Measurements from ENCODE around the gene MGRN1. TPM values are rescaled to one million over a fixed set of nuclear protein-coding genes. Genes with fewer than 3 reads are reported as not detected.

Gene MGRN1
- total and polyA plus RNA-seq, 4 donors = 29.5 to 112 (median 47.0) TPM

DNA sequence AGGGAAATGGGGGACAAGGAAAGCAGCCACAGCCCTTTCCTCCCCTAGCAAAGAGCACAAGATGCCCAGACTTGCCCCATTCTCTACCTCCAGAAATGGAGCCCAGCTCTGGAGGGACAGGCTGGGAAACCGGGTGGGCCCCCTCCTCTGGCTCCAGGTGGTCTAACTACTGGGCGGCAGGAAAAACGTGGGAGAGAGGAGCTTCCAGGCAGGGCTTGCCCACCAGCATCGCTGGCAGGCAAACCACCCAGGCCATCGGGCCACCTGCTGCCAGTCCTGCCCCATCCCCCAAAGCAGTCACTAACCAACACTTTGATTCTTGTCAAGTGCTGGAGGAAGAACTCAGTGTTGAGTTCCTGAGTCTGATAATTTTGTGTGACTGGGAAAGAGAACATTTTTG lies 93.8 kb downstream of the MGRN1 start:
- Histone ChIP-seq H3K9me3 (ENCODE audit: control insufficient read depth in 4 of 4, insufficient read depth in 3 of 4, low read length in 3 of 4) (no peaks in the 10 kb centered on the region), H3K36me3 (ENCODE audit: control insufficient read depth in 4 of 4, insufficient read depth in 4 of 4, low read length in 4 of 4) (peaks cover 2 to 21% (median 6%) of the 10 kb centered on the region in 4 donors), H3K4me1 (ENCODE audit: control insufficient read depth in 5 of 5, insufficient read depth in 5 of 5, low read length in 5 of 5) (no peaks in the 10 kb centered on the region), H3K27me3 (ENCODE audit: control insufficient read depth in 3 of 3, insufficient read depth in 3 of 3, low read length in 2 of 3) (no peaks in the 10 kb centered on the region), H3K27ac (ENCODE audit: low read depth in 1 of 2, low read length in 1 of 2) (no peak overlapping the region), H3K9ac (ENCODE audit: insufficient read depth in 1 of 2, low read length in 2 of 2) (no peak overlapping the region), H3K4me3 (no peak overlapping the region)
- DNase-seq = no peak
- TF ChIP-seq, protein P1, sequence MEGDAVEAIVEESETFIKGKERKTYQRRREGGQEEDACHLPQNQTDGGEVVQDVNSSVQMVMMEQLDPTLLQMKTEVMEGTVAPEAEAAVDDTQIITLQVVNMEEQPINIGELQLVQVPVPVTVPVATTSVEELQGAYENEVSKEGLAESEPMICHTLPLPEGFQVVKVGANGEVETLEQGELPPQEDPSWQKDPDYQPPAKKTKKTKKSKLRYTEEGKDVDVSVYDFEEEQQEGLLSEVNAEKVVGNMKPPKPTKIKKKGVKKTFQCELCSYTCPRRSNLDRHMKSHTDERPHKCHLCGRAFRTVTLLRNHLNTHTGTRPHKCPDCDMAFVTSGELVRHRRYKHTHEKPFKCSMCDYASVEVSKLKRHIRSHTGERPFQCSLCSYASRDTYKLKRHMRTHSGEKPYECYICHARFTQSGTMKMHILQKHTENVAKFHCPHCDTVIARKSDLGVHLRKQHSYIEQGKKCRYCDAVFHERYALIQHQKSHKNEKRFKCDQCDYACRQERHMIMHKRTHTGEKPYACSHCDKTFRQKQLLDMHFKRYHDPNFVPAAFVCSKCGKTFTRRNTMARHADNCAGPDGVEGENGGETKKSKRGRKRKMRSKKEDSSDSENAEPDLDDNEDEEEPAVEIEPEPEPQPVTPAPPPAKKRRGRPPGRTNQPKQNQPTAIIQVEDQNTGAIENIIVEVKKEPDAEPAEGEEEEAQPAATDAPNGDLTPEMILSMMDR (IDR thresholded peaks at IDR 0.05; ENCODE audit: control extremely low read depth, extremely low read depth) = no peak
- 66 to 83% methylated on average over 5 of the region's 5 CpGs for WGBS, 2 donors
- ATAC-seq (ENCODE audit: insufficient read depth, low FRiP score) = no peak

DNA sequence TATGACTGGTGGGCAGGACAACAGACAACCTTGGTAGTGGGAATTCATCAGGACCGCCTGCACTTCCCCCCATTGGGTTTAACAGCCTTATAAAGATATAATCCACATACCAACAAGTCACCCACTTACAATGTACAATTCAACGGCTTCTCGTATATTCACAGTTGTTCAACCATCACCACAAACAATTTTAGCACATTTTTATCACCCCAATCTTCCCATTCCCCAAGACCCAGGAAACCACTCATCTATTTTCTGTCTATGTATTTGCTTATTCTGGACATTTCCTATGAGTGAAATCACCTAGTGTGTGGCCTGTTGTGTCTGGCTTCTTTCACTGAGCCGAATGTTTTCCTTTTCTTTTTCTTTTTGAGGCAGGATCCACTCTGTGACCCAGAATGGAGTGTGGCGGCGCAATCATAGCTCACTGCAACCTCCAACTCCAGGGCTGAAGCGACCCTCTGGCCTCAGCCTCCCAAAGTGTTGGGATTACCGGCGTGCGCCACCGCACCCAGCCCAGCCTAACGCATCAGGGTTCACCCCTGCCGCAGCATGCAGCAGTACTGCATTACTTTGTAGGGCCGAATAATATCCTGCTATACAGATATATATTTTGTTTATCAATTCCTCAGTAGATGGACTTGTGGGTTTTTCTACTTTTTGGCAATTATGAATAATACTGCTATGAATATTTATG lies 98.6 kb downstream of the MGRN1 start:
- Histone ChIP-seq H3K36me3 (ENCODE audit: control insufficient read depth in 4 of 4, insufficient read depth in 4 of 4, low read length in 4 of 4) (peaks cover 0 to 30% (median 8%) of the 10 kb centered on the region in 4 donors), H3K27ac (ENCODE audit: low read depth in 1 of 2, low read length in 1 of 2) (no peak overlapping the region), H3K9ac (ENCODE audit: insufficient read depth in 1 of 2, low read length in 2 of 2) (no peak overlapping the region), H3K4me1 (ENCODE audit: control insufficient read depth in 5 of 5, insufficient read depth in 5 of 5, low read length in 5 of 5) (no peaks in the 10 kb centered on the region), H3K9me3 (ENCODE audit: control insufficient read depth in 4 of 4, insufficient read depth in 3 of 4, low read length in 3 of 4) (no peaks in the 10 kb centered on the region), H3K4me3 (no peak overlapping the region), H3K27me3 (ENCODE audit: control insufficient read depth in 3 of 3, insufficient read depth in 3 of 3, low read length in 2 of 3) (no peaks in the 10 kb centered on the region)
- no peak for ATAC-seq (ENCODE audit: insufficient read depth, low FRiP score)
- TF ChIP-seq, protein P1 (IDR thresholded peaks at IDR 0.05; ENCODE audit: control extremely low read depth, extremely low read depth) = no peak
- WGBS, 2 donors = 96 to 98% methylated on average over 14 of the region's 14 CpGs
- DNase-seq = no peak

DNA sequence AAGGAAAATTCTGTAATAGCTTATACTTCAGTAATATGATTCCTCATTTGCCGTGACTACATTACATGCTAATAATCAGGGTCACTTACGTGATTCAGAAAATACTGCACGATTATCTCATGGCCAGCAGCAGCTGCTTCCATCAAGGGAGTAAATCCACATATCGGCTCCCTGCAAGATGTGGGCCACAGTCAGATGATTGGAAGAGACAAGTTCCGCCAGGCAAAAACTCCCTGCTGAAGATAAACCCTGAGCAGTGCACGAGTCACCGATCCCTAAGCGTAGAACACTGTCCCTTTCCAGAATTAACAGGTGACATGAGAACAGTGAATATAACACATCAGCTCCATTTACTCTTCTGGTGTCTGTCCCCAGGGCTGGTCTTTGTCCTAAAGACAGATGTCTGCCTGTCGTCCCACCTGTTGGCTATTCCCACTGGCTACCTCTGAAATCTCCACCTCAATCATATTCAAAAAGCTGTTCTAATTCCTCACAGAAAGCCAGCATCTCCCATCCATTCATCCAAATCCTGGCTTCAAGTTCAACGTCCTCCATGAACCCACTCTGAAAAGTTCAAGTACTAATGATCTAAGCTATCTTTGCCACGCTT lies 100.1 kb downstream of the MGRN1 start:
- WGBS, 2 donors = 91 to 94% methylated on average over 11 of the region's 11 CpGs
- H3K27me3 ChIP-seq (ENCODE audit: control insufficient read depth in 3 of 3, insufficient read depth in 3 of 3, low read length in 2 of 3) = no peaks in the 10 kb centered on the region
- peaks cover 0 to 33% (median 9%) of the 10 kb centered on the region in 4 donors for H3K36me3 ChIP-seq (ENCODE audit: control insufficient read depth in 4 of 4, insufficient read depth in 4 of 4, low read length in 4 of 4)
- H3K9me3 ChIP-seq (ENCODE audit: control insufficient read depth in 4 of 4, insufficient read depth in 3 of 4, low read length in 3 of 4) = no peaks in the 10 kb centered on the region
- H3K27ac ChIP-seq (ENCODE audit: low read depth in 1 of 2, low read length in 1 of 2) = no peak overlapping the region
- H3K4me3 ChIP-seq = no peak overlapping the region
- H3K9ac ChIP-seq (ENCODE audit: insufficient read depth in 1 of 2, low read length in 2 of 2) = no peak overlapping the region
- TF ChIP-seq, protein P1 (IDR thresholded peaks at IDR 0.05; ENCODE audit: control extremely low read depth, extremely low read depth) = no peak
- no peaks in the 10 kb centered on the region for H3K4me1 ChIP-seq (ENCODE audit: control insufficient read depth in 5 of 5, insufficient read depth in 5 of 5, low read length in 5 of 5)
- DNase-seq = no peak
- no peak for ATAC-seq (ENCODE audit: insufficient read depth, low FRiP score)
